ENCODE measurements around the gene SCEL.

Gene SCEL

DNA sequence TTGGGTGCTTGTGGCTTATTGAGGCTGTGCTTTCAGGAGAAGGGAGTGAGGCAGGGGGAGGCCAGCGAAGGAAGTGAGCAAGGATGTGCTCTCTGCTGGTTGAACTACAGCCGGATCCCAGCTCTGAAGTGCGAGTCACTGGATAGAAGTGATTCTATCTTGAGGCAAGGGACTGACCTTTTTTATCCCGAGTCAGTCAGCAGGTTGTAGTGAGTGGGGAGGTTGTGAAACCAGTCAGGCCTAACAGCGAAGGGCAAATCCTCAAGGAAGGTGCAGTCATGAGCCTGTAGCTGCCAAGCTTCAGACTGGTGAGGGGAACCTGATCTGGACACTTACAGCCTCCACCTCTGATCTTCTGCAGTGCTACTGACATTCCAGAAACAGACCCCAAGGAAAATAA lies 18.6 kb downstream of the SCEL start:
- TF ChIP-seq ZNF837 (tag by site-specific recombination; IDR thresholded peaks at IDR 0.05) (no peak), TCF7L2 (IDR thresholded peaks at IDR 0.05; ENCODE audit: borderline replicate concordance, low read depth, low read length) (no peak), ZNF501 (tag by site-specific recombination; IDR thresholded peaks at IDR 0.05) (no peak), REPIN1 (tag by site-specific recombination; IDR thresholded peaks at IDR 0.05; ENCODE audit: low read depth) (no peak)
- TF ChIP-seq, protein P1, sequence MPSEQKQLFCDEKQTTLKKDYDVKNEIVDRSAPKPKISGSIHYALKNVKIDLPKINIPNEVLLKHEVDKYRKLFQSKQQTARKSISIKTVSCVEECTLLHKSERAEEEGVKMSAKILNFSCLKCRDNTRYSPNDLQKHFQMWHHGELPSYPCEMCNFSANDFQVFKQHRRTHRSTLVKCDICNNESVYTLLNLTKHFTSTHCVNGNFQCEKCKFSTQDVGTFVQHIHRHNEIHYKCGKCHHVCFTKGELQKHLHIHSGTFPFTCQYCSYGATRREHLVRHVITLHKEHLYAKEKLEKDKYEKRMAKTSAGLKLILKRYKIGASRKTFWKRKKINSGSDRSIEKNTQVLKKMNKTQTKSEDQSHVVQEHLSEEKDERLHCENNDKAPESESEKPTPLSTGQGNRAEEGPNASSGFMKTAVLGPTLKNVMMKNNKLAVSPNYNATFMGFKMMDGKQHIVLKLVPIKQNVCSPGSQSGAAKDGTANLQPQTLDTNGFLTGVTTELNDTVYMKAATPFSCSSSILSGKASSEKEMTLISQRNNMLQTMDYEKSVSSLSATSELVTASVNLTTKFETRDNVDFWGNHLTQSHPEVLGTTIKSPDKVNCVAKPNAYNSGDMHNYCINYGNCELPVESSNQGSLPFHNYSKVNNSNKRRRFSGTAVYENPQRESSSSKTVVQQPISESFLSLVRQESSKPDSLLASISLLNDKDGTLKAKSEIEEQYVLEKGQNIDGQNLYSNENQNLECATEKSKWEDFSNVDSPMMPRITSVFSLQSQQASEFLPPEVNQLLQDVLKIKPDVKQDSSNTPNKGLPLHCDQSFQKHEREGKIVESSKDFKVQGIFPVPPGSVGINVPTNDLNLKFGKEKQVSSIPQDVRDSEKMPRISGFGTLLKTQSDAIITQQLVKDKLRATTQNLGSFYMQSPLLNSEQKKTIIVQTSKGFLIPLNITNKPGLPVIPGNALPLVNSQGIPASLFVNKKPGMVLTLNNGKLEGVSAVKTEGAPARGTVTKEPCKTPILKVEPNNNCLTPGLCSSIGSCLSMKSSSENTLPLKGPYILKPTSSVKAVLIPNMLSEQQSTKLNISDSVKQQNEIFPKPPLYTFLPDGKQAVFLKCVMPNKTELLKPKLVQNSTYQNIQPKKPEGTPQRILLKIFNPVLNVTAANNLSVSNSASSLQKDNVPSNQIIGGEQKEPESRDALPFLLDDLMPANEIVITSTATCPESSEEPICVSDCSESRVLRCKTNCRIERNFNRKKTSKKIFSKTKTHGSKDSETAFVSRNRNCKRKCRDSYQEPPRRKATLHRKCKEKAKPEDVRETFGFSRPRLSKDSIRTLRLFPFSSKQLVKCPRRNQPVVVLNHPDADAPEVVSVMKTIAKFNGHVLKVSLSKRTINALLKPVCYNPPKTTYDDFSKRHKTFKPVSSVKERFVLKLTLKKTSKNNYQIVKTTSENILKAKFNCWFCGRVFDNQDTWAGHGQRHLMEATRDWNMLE (tag by site-specific recombination; conservative IDR thresholded peaks at IDR 0.05; ENCODE audit: low read depth) = no peak
- CTCF ChIA-PET = interaction anchor here (0.9 kb wide), 1 partner anchor 76 kb away, joined by 3 read pairs; no protein-coding TSS in a partner anchor
- Histone ChIP-seq H3K9me3 (ENCODE audit: control insufficient read depth, insufficient read depth, low read depth, low read length) (no peaks in the 10 kb centered on the region), H3K4me3 (ENCODE audit: low read depth, low read length) (no peak overlapping the region), H3K36me3 (ENCODE audit: control insufficient read depth in 2 of 2, insufficient read depth in 1 of 2, low read length in 2 of 2) (no peaks in the 10 kb centered on the region), H3K27ac (ENCODE audit: extremely low read depth, low read depth, low read length) (no peak overlapping the region), H3K4me1 (ENCODE audit: control insufficient read depth, insufficient read depth, low read length) (no peaks in the 10 kb centered on the region)
- POLR2A ChIA-PET = no interaction called here

GRCh38 chr13:77555246-77555645 lies 19.7 kb downstream of the SCEL start:
- H3K27ac ChIP-seq (ENCODE audit: extremely low read depth, low read depth, low read length) = no peak overlapping the region
- CTCF ChIA-PET = no interaction called here
- POLR2A ChIA-PET = no interaction called here
- H3K4me3 ChIP-seq (ENCODE audit: low read depth, low read length) = no peak overlapping the region
- no peaks in the 10 kb centered on the region for H3K4me1 ChIP-seq (ENCODE audit: control insufficient read depth, insufficient read depth, low read length)
- no peaks in the 10 kb centered on the region for H3K36me3 ChIP-seq (ENCODE audit: control insufficient read depth in 2 of 2, insufficient read depth in 1 of 2, low read length in 2 of 2)
- TF ChIP-seq ZNF148 (tag by site-specific recombination; IDR thresholded peaks at IDR 0.05; ENCODE audit: borderline replicate concordance) (no peak), ZNF335 (tag by site-specific recombination; conservative IDR thresholded peaks at IDR 0.05) (no peak), ZNF214 (tag by site-specific recombination; IDR thresholded peaks at IDR 0.05; ENCODE audit: borderline replicate concordance) (no peak), ZNF366 (tag by site-specific recombination; conservative IDR thresholded peaks at IDR 0.05) (no peak)
- no peaks in the 10 kb centered on the region for H3K9me3 ChIP-seq (ENCODE audit: control insufficient read depth, insufficient read depth, low read depth, low read length)

- Histone ChIP-seq H3K4me1 (ENCODE audit: control insufficient read depth, insufficient read depth, low read length) (no peaks in the 10 kb centered on the region), H3K9me3 (ENCODE audit: control insufficient read depth, insufficient read depth, low read depth, low read length) (no peaks in the 10 kb centered on the region), H3K4me3 (ENCODE audit: low read depth, low read length) (no peak overlapping the region), H3K27ac (ENCODE audit: extremely low read depth, low read depth, low read length) (no peak overlapping the region), H3K36me3 (ENCODE audit: control insufficient read depth in 2 of 2, insufficient read depth in 1 of 2, low read length in 2 of 2) (no peaks in the 10 kb centered on the region)
- CTCF ChIA-PET = no interaction called here
- POLR2A ChIA-PET = no interaction called here
- TF ChIP-seq ZNF837 (tag by site-specific recombination; IDR thresholded peaks at IDR 0.05) = no peak
- TF ChIP-seq ZNF561 (tag by site-specific recombination; IDR thresholded peaks at IDR 0.05; ENCODE audit: borderline replicate concordance) = no peak
- no peak for TF ChIP-seq HOXD13 (CRISPR knock-in tag; IDR thresholded peaks at IDR 0.05; ENCODE audit: borderline replicate concordance)
- no peak for TF ChIP-seq ZFP3 (tag by site-specific recombination; IDR thresholded peaks at IDR 0.05; ENCODE audit: low read depth)
- no peak for TF ChIP-seq ZNF560 (tag by site-specific recombination; IDR thresholded peaks at IDR 0.05; ENCODE audit: borderline replicate concordance)
- no peak for TF ChIP-seq ZNF544 (tag by site-specific recombination; IDR thresholded peaks at IDR 0.05)
- no peak for TF ChIP-seq ZNF660 (tag by site-specific recombination; IDR thresholded peaks at IDR 0.05)
- no peak for TF ChIP-seq KLF16 (tag by site-specific recombination; IDR thresholded peaks at IDR 0.05)
- TF ChIP-seq, protein P2, sequence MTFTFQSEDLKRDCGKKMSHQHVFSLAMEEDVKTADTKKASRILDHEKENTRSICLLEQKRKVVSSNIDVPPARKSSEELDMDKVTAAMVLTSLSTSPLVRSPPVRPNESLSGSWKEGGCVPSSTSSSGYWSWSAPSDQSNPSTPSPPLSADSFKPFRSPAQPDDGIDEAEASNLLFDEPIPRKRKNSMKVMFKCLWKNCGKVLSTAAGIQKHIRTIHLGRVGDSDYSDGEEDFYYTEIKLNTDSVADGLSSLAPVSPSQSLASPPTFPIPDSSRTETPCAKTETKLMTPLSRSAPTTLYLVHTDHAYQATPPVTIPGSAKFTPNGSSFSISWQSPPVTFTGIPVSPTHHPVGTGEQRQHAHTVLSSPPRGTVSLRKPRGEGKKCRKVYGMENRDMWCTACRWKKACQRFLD (tag by site-specific recombination; IDR thresholded peaks at IDR 0.05) = no peak
- no peak for TF ChIP-seq ZNF157 (tag by site-specific recombination; IDR thresholded peaks at IDR 0.05)
- no peak for TF ChIP-seq ZNF530 (tag by site-specific recombination; IDR thresholded peaks at IDR 0.05; ENCODE audit: low read depth)
- no peak for TF ChIP-seq GLIS2 (tag by site-specific recombination; IDR thresholded peaks at IDR 0.05)
- TF ChIP-seq ZNF155 (tag by site-specific recombination; IDR thresholded peaks at IDR 0.05) = no peak
- TF ChIP-seq ZNF221 (tag by site-specific recombination; IDR thresholded peaks at IDR 0.05; ENCODE audit: borderline replicate concordance) = no peak
- TF ChIP-seq MYNN (tag by site-specific recombination; IDR thresholded peaks at IDR 0.05; ENCODE audit: borderline replicate concordance) = no peak
These were observed 22.5 kb downstream of the SCEL start for GRCh38 chr13:77558016-77558415.
